ENCODE measurements around the gene RPL41.

DNA sequence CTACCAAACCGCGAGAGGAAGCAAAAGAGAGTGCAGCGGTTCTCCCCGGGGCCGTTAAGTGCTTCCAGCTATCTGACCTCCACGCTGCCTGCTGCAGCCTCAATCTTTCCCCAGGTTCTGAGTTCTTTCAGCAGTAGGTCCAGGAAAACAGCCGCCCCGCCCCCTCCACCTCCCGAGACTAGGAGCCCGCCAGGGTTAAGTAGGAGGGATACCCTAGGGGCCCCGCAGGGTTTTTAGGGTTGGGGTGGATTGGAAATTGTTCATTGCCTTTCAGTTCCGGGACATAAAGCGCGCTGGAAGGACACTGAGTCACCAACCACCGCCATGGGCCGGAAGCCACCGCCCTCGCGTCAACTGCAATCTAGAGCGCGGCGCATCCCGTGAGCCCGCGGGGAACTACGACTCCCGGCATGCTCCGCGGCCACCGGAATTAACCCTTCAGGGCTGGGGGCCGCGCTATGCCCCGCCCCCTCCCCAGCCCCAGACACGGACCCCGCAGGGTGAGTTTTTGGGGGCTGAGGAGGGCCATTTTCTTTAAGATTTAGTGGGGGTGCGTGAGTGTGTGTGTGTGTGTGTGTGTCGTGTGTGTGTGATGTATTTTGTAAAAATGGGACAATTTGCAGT lies 35.8 kb downstream of the RPL41 start, which contains the start of gene MYL6B:
- TF ChIP-seq, protein P1, sequence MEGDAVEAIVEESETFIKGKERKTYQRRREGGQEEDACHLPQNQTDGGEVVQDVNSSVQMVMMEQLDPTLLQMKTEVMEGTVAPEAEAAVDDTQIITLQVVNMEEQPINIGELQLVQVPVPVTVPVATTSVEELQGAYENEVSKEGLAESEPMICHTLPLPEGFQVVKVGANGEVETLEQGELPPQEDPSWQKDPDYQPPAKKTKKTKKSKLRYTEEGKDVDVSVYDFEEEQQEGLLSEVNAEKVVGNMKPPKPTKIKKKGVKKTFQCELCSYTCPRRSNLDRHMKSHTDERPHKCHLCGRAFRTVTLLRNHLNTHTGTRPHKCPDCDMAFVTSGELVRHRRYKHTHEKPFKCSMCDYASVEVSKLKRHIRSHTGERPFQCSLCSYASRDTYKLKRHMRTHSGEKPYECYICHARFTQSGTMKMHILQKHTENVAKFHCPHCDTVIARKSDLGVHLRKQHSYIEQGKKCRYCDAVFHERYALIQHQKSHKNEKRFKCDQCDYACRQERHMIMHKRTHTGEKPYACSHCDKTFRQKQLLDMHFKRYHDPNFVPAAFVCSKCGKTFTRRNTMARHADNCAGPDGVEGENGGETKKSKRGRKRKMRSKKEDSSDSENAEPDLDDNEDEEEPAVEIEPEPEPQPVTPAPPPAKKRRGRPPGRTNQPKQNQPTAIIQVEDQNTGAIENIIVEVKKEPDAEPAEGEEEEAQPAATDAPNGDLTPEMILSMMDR (IDR thresholded peaks at IDR 0.05), result no peak
- TF ChIP-seq ZFX (IDR thresholded peaks at IDR 0.05; ENCODE audit: borderline replicate concordance), result no peak

Measured in 22Rv1 (cell line).